NCI-H524 (cell line): Measurements from ENCODE around the gene LVRN.
"Not testable (repeated sequence)": the region's sequence is repeated elsewhere in the genome, so short reads cannot be mapped to it uniquely, and the experiment has no call there.

Experiments
- DNase-seq, 2 experiments: peaks; one replicate each; lab custom pipeline; 2025; lab: John Stamatoyannopoulos, UW

LVRN gene, protein sequence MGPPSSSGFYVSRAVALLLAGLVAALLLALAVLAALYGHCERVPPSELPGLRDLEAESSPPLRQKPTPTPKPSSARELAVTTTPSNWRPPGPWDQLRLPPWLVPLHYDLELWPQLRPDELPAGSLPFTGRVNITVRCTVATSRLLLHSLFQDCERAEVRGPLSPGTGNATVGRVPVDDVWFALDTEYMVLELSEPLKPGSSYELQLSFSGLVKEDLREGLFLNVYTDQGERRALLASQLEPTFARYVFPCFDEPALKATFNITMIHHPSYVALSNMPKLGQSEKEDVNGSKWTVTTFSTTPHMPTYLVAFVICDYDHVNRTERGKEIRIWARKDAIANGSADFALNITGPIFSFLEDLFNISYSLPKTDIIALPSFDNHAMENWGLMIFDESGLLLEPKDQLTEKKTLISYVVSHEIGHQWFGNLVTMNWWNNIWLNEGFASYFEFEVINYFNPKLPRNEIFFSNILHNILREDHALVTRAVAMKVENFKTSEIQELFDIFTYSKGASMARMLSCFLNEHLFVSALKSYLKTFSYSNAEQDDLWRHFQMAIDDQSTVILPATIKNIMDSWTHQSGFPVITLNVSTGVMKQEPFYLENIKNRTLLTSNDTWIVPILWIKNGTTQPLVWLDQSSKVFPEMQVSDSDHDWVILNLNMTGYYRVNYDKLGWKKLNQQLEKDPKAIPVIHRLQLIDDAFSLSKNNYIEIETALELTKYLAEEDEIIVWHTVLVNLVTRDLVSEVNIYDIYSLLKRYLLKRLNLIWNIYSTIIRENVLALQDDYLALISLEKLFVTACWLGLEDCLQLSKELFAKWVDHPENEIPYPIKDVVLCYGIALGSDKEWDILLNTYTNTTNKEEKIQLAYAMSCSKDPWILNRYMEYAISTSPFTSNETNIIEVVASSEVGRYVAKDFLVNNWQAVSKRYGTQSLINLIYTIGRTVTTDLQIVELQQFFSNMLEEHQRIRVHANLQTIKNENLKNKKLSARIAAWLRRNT

DNA sequence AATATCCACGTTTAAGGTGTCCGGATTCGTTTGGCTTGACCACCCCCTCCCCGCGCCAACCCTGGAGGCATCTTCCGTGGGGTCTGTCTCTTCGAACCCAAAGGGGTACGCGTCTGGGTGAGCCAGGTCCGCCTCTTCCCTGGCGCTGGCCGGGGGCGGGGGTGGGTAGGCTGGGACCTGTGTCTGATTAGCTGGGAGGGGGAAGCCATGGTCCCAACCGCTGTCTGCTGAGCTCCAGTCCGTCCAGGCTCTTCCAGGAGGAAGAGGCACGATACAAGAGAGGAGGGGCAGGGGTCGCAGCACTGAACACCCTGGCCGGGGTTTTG, at the start of gene LVRN:
Gene LVRN, plus strand, starts transcription at position 237 of the 326 bp plus-strand sequence. CDS start 143 bp downstream, outside the sequence.
- DNase-seq: no peak

DNA sequence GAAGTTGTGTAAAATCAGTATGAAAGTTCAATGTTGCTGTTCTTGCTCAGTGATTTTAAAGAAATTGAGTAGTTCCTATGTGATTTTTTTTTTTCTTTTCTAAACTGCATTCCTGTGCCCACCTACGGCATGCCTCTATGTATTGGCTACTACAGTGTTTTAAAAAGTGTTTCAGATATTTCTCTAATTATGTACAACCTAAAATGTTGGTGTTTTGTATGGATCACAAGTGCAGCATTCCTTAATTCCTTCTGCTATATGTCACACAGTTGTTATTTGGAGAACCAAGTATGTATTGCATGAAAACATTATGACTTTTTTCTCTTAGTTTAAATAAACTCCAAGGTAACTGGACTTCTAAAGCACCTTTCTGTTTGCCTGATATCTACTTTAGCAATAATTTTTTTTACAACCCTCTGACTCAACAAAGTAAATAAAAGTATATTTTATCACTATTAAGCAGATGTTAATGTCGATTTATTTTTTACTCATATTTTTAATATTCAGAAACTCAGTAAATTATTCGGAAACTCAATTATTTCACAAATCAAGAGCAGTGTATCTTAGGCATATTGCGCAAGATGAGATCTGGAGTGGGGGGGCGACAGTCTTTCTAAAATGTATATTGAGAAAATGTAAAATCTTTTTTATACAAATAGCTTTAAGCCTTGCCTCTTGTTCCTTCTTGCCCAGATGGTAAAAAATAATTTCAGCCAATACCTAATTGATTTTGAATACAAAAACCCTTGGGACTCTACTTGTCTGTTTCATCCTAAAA, 48.5 kb upstream of the LVRN start:
- not testable (repeated sequence) for DNase-seq

DNA sequence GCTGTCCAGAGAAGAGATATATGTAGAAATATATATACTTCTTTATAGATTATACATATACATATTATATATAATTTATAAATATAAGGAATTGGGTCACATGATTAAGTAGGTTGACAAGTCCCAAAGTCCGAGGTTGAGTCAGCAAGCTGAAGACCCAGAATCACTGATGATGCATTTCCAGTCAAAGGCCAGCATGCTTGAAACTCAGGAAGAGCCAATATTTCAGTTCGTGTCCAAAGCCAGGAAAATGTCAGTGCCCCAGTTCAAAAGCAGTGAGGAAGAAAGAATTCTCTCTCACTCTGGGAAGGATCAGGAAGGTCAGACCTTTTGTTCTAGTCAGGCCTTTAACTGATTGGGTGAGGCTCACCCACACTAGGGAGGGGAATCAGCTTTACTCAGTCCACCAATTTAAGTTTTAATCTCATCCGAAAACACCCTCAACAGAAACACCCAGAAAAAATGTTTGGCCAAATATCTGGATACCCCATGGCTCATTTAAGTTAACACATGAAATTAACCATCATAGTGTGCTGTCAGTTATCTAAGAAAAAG, 42.0 kb upstream of the LVRN start:
- no peak for DNase-seq

DNA sequence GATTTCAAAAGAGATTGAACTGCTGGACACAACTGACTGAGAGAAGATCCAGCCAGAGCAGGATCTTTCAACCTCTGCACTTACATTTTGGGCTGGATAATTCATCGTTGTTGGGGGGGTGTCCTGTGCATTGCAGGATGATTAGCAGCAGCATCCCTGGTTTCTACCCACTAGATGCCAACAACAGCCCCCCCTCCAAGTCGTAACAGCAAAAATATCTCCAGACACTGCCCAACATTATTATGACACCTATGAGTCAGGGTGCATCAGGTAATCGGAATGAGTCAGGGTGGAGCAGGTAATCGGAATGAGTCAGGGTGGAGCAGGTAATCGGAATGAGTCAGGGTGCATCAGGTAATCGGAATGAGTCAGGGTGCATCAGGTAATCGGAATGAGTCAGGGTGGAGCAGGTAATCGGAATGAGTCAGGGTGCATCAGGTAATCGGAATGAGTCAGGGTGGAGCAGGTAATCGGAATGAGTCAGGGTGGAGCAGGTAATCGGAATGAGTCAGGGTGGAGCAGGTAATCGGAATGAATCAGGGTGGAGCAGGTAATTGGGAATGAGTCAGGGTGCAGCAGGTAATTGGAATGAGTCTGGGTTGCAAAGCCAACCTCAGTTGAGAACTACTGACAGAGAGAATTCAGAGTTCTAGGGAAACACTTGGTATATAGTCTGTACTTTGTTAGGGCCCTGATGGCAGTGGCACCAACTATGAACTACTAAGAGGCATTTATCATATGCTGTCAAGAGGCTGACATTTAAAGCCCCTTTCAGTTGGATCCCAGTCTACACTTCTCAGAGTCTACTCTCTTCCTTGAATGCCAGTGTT, 33.5 kb upstream of the LVRN start:
- DNase-seq: not testable (repeated sequence)

DNA sequence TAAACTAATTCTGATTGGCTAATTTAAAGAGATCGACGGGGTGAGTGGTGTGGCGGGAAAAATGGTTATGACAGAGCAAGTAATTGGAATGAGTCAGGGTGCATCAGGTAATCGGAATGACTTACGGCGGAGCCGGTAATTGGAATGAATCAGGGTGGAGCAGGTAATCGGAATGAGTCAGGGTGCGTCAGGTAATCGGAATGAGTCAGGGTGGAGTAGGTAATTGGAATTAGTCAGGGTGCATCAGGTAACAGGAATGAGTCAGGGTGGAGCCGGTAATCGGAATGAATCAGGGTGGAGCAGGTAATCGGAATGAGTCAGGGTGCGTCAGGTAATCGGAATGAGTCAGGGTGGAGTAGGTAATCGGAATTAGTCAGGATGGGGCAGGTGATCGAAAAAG, 32.1 kb upstream of the LVRN start:
- DNase-seq: not testable (repeated sequence)

DNA sequence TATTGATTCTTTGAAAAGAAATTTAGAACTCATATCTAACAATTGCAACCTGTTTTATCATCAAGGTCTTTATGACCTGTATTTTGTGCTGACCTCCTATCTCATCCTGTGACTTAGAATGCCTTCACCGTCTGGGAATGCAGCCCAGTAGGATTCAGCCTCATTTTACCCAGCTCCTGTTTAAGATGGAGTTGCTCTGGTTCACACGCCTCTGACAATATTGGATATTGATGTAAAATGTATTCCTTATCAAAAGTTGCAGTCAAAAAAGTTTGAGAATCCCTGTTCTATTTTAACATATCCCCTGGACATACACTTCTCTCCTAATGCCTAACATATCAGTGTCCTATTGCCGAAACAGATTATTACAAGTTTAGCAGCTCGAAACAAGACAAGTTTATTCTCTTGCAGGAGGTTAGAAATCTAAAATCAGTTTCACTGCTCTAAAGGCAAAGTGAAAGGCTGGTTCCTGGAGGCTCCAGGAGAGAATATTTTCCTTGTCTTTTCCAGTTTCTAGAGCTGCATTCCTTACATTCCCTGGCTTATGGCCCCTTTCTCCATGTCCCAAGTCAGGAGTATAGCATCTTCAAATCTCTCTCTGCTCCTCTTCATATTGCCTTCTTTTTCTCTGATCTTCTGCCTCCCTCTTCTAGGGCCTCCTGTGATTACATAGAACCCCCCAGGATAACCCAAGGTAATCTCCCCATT, 31.5 kb upstream of the LVRN start:
- DNase-seq: no peak

DNA sequence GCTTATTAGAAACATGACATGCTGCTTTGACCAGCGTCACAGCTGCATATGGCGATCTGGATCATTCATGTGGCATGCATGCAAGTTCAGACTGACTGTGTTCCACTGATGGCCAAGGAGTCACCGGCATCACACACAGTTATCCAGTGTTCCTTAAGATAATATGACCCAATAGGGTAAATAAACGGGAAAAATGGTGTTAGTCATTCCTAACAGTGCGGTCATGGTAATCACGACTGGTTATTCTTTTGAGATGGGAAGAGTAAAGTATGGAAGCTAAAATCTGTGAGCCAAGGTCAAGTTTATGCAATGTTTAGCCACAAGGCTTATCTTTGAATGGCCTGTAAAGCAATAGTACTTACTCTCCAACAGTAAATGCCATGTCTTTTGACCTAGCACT, 29.3 kb upstream of the LVRN start:
- no peak for DNase-seq

DNA sequence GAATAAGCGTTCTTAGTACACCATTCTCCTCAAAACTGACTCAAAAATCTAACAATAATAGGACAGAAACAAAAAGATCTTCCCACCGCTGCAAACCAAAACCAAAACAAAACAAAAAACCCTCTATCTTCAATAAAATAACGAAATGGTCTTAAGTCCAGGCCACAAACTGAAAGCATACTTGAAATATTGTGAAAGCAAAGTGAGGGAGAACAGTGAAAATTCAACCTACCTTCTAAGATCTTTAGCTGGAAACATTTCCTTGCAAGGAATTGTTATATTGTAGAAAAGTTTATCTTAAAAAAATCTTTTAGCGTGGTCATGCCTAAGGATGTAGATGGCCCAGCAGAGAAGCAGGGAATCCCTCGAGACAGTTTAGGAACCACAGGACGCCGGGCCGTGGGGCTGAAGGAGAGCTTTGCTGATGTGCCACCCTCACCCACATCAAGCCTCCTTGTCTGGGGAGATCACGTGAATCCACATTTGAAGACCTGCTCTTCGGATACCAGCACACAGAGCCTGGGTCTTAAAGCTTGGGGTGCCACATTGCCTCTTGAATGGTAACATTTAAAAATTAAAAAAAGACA, 27.8 kb upstream of the LVRN start:
- no peak for DNase-seq

DNA sequence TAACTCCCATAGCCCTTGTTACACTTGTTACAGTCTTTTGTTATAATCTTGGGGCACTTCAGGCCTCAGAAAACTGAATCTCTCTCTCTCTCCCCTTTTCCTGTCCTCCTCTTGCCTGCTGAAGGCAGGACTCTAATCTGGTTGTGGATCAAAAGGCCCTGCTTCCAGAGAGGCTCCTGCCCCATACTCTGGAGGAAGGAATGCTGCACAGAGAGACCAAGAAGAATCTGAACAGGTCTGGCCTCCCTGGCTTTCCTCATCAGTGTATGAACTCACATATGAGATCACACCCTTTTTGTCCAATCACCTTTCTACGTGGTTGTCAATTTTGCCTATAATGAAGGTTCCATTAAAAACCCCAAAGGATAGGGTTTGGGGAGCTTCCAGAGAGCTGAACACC, 26.2 kb upstream of the LVRN start:
- DNase-seq: no peak

DNA sequence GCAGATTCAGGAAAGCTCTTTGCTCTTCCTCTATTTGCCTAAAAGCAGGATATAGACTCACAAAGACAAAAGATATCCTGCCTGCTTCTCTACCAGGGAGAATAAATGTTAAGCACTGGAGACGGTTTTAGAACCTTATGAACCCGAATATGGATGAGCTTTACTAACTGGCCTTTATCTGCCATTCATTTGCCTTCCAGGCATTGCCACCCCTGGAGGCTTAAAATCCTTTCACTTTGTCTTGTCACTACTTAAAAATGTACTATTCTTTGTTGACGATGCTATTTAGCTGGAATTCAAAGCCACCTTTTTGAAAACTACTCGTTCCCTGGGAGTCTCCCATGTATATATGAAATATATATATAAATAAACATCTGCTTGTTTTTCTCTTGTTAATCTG, 23.2 kb upstream of the LVRN start:
- no peak for DNase-seq

DNA sequence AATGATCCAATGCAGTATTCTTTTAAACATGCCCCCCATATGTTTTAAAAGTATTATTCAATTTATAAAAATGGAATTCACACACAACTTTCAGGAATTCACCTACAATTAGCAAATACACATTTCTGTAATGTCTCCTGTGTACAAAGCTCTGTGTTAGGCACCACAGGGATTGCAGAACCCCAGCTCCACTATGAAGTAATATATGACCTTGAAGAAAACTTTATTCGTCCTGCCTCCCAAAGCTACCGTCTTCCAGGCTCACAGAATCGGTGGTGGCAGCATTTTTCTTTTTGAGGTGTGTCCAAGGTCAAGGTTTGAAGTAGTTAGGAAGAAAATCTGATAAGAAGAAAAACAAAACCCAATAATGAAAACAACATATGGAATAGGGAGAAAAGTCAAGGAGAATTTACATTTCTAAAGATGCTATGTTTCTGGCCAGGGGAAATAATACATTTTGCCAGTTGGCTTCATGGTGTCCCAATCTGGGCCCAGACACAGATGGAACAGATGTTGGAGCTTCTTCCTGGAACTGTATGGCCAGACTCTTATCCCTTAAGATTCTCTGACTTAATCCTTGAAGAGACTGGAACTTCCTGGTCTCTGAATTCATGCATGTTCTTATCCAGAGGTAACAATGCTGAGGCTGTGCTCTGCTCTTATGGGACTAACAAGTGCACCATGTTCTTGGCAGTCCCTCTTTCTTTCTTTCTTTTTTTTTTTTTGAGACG, 22.0 kb upstream of the LVRN start:
- DNase-seq: peak; percentile 8 to 40

DNA sequence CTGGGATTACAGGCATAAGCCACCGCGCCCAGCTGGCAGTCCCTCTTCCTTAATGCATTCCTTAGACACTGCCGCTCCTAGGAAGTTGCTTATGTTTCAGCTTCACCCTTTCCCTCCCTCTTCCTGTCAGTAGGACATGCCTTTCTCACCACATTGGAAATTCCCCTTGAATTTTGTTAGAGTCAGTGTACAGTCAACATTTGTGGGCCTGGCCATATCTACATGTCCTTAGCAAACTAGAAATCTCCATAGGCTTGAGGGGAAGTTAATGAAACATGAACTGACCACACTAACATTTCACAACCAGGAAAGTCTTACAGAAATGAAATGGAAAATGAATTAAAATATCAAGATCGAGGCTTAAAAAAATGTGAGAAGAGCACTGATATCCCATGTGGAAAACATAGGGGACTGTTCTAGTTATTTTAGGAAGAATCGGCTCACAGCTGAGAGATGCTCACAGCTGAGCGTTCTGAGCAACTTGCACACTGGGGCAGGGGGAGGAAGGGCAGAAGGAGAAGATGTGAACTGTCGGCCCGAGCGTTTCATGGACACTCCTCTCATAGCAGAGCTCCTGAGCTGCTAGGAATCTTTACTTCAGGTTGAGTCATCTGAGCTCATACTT, 21.1 kb upstream of the LVRN start:
- DNase-seq: no peak

DNA sequence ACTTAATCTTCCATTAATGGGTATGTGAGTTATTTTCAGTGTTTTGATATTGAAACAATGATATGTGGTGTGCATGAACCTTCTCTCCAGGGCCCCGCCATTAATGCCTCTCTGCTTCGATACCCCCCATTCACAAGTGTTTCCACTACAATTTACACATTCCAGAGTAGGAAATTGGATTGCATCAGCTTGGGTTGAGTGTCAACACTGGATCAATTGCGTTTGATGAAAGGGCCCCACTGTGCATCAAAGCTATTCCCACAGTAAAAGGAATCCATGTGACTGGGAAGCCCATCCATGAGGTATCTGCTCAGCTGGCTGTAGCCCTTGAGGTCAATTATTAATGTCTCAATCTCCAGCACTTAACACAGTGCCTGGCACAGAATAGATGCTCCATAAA, 17.8 kb upstream of the LVRN start:
- no peak for DNase-seq

DNA sequence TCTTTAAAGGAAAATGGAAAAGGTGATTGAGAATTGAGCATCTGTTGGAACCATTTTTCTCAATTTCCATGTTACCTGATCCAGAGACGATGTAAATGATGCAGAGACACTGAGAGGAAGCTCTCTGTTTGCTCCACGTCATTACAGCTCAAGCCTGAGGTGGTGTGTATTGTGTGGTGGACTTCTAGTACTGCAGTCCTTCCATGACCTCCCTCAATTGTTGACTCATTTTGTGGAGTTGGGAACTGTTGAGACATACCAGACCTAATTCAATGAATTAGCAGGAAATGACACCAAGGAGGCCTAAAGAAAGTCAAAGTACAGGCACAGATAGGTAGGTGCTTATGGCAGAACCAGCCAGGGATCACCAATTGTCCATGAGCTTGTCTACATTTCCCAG, 15.6 kb upstream of the LVRN start:
- no peak for DNase-seq

DNA sequence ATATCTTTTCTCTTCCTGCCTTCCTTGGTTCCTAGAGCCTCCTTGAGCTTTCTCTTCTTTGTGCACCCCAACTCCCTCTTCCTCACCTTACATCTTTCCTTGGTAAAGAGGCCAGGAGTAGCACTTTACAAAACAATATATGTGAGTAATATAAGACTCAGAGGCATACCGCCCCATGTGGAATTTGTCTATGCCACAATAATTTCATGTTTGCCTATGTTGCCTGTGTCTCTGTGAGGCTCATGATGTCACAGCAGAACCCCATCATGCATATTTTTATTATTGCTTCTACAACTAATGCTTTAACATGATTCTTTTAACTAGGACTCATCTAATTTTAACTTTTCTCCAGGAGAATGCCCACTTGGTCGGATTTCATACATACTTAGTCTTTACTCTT, 15.0 kb upstream of the LVRN start:
- DNase-seq: no peak

DNA sequence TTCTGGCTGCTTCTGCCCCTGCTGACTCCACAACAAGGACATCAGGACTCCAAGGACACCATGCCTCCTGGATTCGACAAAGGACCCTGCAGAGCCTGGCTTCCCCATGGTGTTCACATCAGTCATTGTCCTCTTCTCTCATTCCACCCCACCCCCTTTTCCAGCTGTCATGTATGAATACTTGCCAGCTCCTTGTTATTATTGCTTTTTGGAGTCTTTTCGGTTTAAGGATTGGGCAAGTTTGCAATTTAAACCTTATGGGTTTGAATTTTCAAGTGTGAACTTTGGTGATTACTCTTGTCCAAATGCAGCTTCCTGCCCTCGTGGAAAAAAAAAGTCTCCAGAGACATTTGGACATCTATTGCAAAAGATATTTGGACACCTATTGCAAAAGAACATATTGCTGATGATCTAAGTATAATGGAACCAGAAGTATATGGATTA, 14.2 kb upstream of the LVRN start:
- DNase-seq: no peak

DNA sequence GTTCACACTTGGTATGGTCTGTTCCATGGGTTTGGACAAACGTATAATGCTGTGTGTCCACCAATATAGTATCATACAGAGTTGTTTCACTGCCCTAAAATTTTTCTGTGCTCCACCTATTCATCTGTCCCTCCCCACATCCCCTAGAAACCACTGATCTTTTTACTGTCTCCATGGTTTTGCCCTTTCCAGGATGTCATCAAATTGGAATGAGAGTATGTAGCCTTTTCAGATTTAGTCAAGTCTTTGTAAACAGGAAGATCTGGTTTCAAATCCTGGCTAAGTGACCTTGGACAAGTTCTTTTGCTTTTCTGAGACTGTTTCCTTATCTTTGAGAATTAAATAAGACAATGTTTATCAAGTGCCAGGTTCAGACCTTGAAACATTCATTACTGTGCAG, 13.2 kb upstream of the LVRN start:
- no peak for DNase-seq

DNA sequence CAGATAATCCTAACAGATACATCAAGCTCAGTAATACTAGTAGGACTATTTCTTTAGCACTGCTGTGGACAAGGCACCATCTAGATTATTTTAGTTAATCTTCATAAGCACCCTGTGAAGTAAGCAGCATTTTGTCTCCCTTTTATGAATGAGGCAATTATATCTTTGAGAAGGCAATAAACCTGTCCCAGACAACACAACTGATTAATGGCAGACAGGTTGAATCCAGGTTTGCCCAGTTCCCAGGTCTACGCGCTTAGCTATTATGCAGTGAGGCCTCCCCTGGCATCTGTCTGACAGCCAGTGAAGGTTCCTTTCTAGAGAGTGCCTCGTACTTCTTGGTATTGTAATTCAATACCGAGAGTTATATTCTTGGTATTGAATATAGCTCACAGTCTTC, 9.7 kb upstream of the LVRN start:
- DNase-seq: no peak

DNA sequence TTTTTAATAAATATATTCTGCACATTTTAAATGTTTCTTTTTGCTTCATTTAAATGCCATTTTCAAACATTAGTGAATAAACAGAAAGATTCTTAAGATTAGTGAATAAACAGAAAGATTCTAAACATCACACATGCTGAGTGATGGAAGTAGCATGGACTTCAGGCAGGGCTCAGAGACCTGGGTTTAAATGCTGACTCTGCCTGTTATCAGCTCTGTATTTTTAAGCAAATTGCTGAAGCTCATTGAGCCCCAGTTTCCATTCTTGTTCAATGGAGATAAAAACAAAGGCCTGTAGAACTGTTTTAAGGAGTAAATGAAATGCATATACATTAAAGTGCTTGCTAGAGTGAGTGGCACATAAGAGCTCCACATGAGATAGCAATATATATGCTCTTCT, 8.1 kb upstream of the LVRN start:
- DNase-seq: no peak
